ENCODE results near the gene UTS2.

UTS2 gene

DNA sequence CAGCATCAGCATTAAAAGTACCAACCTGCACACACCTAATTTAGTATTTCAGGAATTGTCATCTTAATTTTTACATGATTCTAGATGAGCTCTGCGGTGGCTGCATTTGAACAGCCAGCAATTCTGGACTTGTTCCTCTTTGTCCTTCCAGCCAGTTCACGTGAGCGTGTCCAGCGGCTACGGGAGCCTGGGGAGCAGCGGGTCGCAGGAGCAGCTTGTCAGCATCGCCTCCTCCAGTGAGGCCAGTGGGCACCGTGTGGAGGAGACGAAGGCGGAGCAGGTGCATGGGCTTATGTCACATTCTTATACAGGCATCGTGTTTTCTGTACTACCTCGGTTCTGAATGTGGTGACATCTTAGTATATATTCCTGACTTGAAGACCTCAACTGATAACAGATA is 43.1 kb downstream of the UTS2 start:
- DNase-seq, result no peak

DNA sequence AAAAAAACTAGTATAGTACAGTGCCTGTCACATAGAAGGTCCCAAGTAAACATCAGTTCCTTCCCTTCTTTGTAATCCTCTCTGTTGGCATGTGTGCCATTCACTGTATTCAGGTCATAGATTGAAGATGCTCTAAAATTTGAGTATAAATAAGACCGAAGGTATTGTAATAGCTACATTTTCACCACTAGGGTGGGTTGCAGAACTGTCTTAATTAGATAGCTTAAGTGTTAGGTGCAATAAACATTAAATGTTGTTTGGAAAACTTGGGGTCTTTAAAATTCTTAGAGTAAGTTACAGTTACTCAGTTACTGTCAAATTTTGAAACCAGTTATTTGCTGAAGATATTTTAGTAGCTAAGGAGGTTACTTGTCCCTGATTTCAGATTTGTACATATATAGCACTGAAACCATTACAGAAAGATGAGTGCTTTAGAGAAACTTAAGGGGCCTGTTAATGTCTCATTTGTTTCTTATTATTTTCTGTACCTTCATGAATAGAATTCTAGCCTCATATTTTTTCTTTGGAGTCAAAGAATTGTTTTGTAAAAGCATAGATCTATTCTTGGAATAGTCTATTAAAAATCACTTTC is 44.5 kb downstream of the UTS2 start:
- peak; percentile 86 for DNase-seq

DNA sequence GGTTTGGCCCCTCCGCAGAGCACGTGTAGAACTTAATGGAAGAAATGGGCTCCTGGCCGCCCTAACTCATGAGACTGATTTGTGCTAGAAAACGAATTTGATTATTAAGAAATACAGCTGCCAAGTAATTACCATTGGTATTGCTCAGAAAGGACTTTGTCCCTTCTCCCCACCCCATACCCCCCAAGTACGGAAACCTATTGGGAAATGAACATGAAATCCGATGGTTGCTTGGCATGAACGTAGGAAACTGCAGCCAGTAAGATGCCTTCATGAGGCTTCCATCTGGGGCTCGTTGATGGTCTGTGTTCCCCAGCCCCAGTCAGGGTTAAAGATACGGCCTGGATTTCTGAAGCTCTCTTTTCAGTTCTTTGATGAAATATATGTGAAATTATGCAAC is 47.4 kb downstream of the UTS2 start:
- DNase-seq, result no peak

Data from hematopoietic multipotent progenitor cell treated with erythropoietin and hydrocortisone succinate and interleukin-3 and kit ligand, for 4 days (in vitro differentiated cells).